Endothelial cell of umbilical vein (primary cell): ENCODE results near the gene OR2B6. TPM values are rescaled to one million over a fixed set of nuclear protein-coding genes. Genes with fewer than 3 reads are reported as not detected.

Experiments used
- BruUV-seq: library from RNA; stranded (reverse); fragments of 400-500 nt; replicated peaks from 2 replicates; lab custom pipeline; 2021; lab: Mats Ljungman, UMichigan
- CTCF ChIA-PET: fragments of 300-600, 350-600 bp; sonication (Branson Sonifier 250); formaldehyde crosslinking; loops from one replicate; lab custom pipeline; 2021; ENCODE audit warnings: antibody characterized with exemption, inconsistent platforms; lab: Charles Lee
- POLR2A ChIA-PET: fragments of 300-600, 350-600 bp; sonication (Branson Sonifier 250); formaldehyde crosslinking; loops from one replicate; lab custom pipeline; 2021; ENCODE audit warnings: antibody characterized with exemption, inconsistent platforms; lab: Charles Lee
- DNase-seq: peaks from one replicate; pipeline ENCODE4 v3.0.0-alpha.2; 2011; ENCODE audit warnings: low read depth, low spot score
- FAIRE-seq: peaks from 2 replicates; lab custom pipeline; 2011; peaks lifted over from hg19 to GRCh38; lab: Jason Lieb, UNC
- H2AFZ ChIP-seq: 2 replicates; pipeline ENCODE4 v1.6.0; 2012; ENCODE audit warnings: low read depth, low read length, control low read depth, inconsistent platforms
- H3K27ac ChIP-seq: 2 replicates; pipeline ENCODE4 v1.5.1; 2011; ENCODE audit warnings: low read depth, mild to moderate bottlenecking, control low read depth, low read length, moderate library complexity; ENCODE audit not compliant: insufficient read depth
- H3K27me3 ChIP-seq, 2 experiments: 2 replicates each; pipeline versions ENCODE4 v1.6.0 to v1.6.1; 2011; ENCODE audit warnings: low read length in 2 of 2, mixed read lengths in 1 of 2; ENCODE audit not compliant: control insufficient read depth in 2 of 2, insufficient read depth in 2 of 2
- H3K36me3 ChIP-seq, 2 experiments: 2 replicates in 1 of 2; 3 replicates in 1 of 2; pipeline ENCODE4 v1.5.1; 2011; ENCODE audit warnings: low read length in 2 of 2, mild to moderate bottlenecking in 1 of 2, moderate library complexity in 1 of 2; ENCODE audit not compliant: control insufficient read depth in 2 of 2, insufficient read depth in 2 of 2; ENCODE audit errors: extremely low read depth in 1 of 2
- H3K4me1 ChIP-seq: 3 replicates; pipeline ENCODE4 v1.5.1; 2011; ENCODE audit warnings: mild to moderate bottlenecking, low read length; ENCODE audit not compliant: control insufficient read depth, insufficient read depth; ENCODE audit errors: extremely low read depth
- H3K4me2 ChIP-seq: 2 replicates; pipeline ENCODE4 v1.6.1; 2011; ENCODE audit warnings: low read length, control low read depth, mixed read lengths; ENCODE audit not compliant: insufficient read depth
- H3K4me3 ChIP-seq, 3 experiments: fragments of 200-600 bp in 1 of 3; sonication (generic), shearing (Covaris generic) in 1 of 3; replicated peaks in 1 of 3; 2 replicates each; pipeline ENCODE4 v1.5.1; 2011 to 2016; ENCODE audit warnings: control low read depth in 3 of 3, low read length in 3 of 3, mild to moderate bottlenecking in 2 of 3, inconsistent platforms in 1 of 3, low read depth in 1 of 3, moderate library complexity in 1 of 3; ENCODE audit not compliant: insufficient read depth in 1 of 3
- H3K79me2 ChIP-seq: 2 replicates; pipeline ENCODE4 v1.6.0; 2012; ENCODE audit warnings: low read length, inconsistent platforms; ENCODE audit not compliant: control insufficient read depth, insufficient read depth
- H3K9ac ChIP-seq: replicated peaks from 2 replicates; pipeline ENCODE3; 2011; ENCODE audit warnings: low read length, control low read depth; ENCODE audit not compliant: insufficient read depth; ENCODE audit errors: extremely low read depth
- H3K9me1 ChIP-seq: replicated peaks from 3 replicates; pipeline ENCODE4 v1.6.0; 2011; ENCODE audit warnings: mild to moderate bottlenecking, low read length; ENCODE audit not compliant: control insufficient read depth, insufficient read depth; ENCODE audit errors: extremely low read depth
- H3K9me3 ChIP-seq: replicated peaks from 2 replicates; pipeline ENCODE4 v1.5.1; 2012; ENCODE audit warnings: low read length, inconsistent platforms; ENCODE audit not compliant: control insufficient read depth, insufficient read depth
- H4K20me1 ChIP-seq: replicated peaks from 2 replicates; pipeline ENCODE3; 2011; ENCODE audit warnings: mild to moderate bottlenecking, low read length; ENCODE audit not compliant: control insufficient read depth, insufficient read depth; ENCODE audit errors: extremely low read depth
- CTCF ChIP-seq, 2 donors: IDR thresholded peaks; 1 replicate in 1 of 2; 2 replicates in 1 of 2; pipeline ENCODE4 v1.5.1; 2011; ENCODE audit warnings: low read length in 2 of 2, mild to moderate bottlenecking in 2 of 2, moderate library complexity in 2 of 2, control low read depth in 1 of 2, inconsistent platforms in 1 of 2, low read depth in 1 of 2; ENCODE audit not compliant: insufficient read depth in 1 of 2; ENCODE audit errors: extremely low read depth in 1 of 2
- EZH2 ChIP-seq: IDR thresholded peaks from 2 replicates; pipeline ENCODE4 v1.6.1; 2012; ENCODE audit warnings: borderline replicate concordance, low read depth, mild to moderate bottlenecking, moderate library complexity, low read length, inconsistent platforms; ENCODE audit not compliant: severe bottlenecking
- FOS ChIP-seq: IDR thresholded peaks from 2 replicates; pipeline ENCODE4 v1.6.1; 2011; ENCODE audit warnings: mild to moderate bottlenecking, low read length, moderate library complexity, borderline replicate concordance; ENCODE audit not compliant: insufficient read depth
- GATA2 ChIP-seq: IDR thresholded peaks from 2 replicates; pipeline ENCODE4 v1.7.0; 2011; ENCODE audit warnings: low read depth, mild to moderate bottlenecking, moderate library complexity, mixed read lengths, low read length; ENCODE audit not compliant: insufficient read length, insufficient read depth
- JUN ChIP-seq: IDR thresholded peaks from 2 replicates; pipeline ENCODE4 v1.6.1; 2011; ENCODE audit warnings: borderline replicate concordance, low read depth; ENCODE audit not compliant: insufficient read length, insufficient read depth
- MAX ChIP-seq: IDR thresholded peaks from 2 replicates; pipeline ENCODE4 v1.6.1; 2011; ENCODE audit not compliant: insufficient read depth, insufficient read length
- MYC ChIP-seq: IDR thresholded peaks from one replicate; pipeline ENCODE4 v1.6.1; 2011; ENCODE audit warnings: mild to moderate bottlenecking, low read depth, low read length
- POLR2A ChIP-seq: IDR thresholded peaks from 2 replicates; pipeline ENCODE4 v1.6.1; 2012; ENCODE audit warnings: low read depth, mild to moderate bottlenecking, control low read depth, low read length
- POLR2AphosphoS5 ChIP-seq: IDR thresholded peaks from 2 replicates; pipeline ENCODE4 v1.6.1; 2012; ENCODE audit warnings: low read depth, mild to moderate bottlenecking, control low read depth, low read length, moderate library complexity; ENCODE audit not compliant: insufficient read depth
- dilution Hi-C: fragments of 300-500 bp; cut with MboI; formaldehyde crosslinking; loops from one replicate; pipeline ENCODE4 v1.15.0; 2019; ENCODE audit warnings: low sequenced_read_pairs; ENCODE audit not compliant: extremely low pct_ligation_motif_present
- intact Hi-C: fragments of 100-400 bp; cut with micrococcal nuclease; formaldehyde crosslinking; loops from one replicate; pipeline ENCODE4 v1.10.0; 2022
- polyA plus RNA-seq, 4 experiments: library from polyadenylated mRNA; depleted of rRNA in 3 of 4; stranded (reverse) in 3 of 4; unstranded in 1 of 4; fragments of >200 nt; gene quantifications; 2 replicates each; pipeline versions ENCODE4 v1.2.1 to v1.2.3, GENCODE V29; 2011 to 2012; ENCODE audit warnings: missing spikeins in 1 of 4
- total RNA-seq: library from RNA; stranded (reverse); gene quantifications from 2 replicates; pipeline ENCODE4 v1.2.3, GENCODE V29; 2021

Gene OR2B6
- total and polyA plus RNA-seq, 2 donors (not counting 3 experiments of a cell fraction or from before 2014, with no cell fraction given): not detected

GRCh38 chr6:28003661-28004060, 46.6 kb downstream of the OR2B6 start:
- FAIRE-seq: no peak

More at GRCh38 chr6:28003661-28004060, 46.6 kb downstream of the OR2B6 start:
- no peak overlapping the region for H2AFZ ChIP-seq
- no peaks in the 10 kb centered on the region for H3K27me3 ChIP-seq
- no peaks in the 10 kb centered on the region for H3K36me3 ChIP-seq
- H3K4me3 ChIP-seq: no peak overlapping the region
- no peaks in the 10 kb centered on the region for H3K4me1 ChIP-seq
- DNase-seq: no peak
- POLR2A ChIA-PET: no interaction called here
- dilution Hi-C loops (no loop called here), intact Hi-C loops (no loop called here)
- BruUV-seq: no TSS peak
- no peaks in the 10 kb centered on the region for H3K9me1 ChIP-seq
- no peaks in the 10 kb centered on the region for H3K79me2 ChIP-seq
- no peak overlapping the region for H3K4me2 ChIP-seq
- CTCF ChIA-PET: no interaction called here
- TF ChIP-seq JUN (no peak), POLR2A (no peak), MYC (no peak), MAX (no peak), CTCF (IDR thresholded peaks at IDR 0.05; ENCODE audit: extremely low read depth in 1 of 2, insufficient read depth in 1 of 2, low read depth in 1 of 2, low read length in 2 of 2) (no peak), EZH2 (no peak), POLR2AphosphoS5 (no peak), GATA2 (no peak), FOS (no peak)
- H3K27ac ChIP-seq: no peak overlapping the region
- H3K9me3 ChIP-seq: no peaks in the 10 kb centered on the region
- no peaks in the 10 kb centered on the region for H4K20me1 ChIP-seq
- no peak overlapping the region for H3K9ac ChIP-seq
